GM13976 (cell line): Measurements from ENCODE around the gene RITA1.

Experiments used
- DNase-seq: peaks from one replicate; pipeline ENCODE4 v3.0.0; 2012; ENCODE audit warnings: low spot score
- CTCF ChIP-seq: IDR thresholded peaks from 2 replicates; pipeline ENCODE4 v1.5.1; 2012; ENCODE audit warnings: borderline replicate concordance, mild to moderate bottlenecking; ENCODE audit not compliant: insufficient read depth; ENCODE audit errors: extremely low read depth, missing control alignments, control extremely low read depth
- in situ Hi-C: fragments of 300-500 bp; cut with MboI; formaldehyde crosslinking; loops from one replicate; pipeline ENCODE4 v1.12.0; 2022; ENCODE audit warnings: low sequenced_read_pairs, mixed read lengths, inconsistent platforms; ENCODE audit not compliant: unreplicated experiment

The RITA1 gene

DNA sequence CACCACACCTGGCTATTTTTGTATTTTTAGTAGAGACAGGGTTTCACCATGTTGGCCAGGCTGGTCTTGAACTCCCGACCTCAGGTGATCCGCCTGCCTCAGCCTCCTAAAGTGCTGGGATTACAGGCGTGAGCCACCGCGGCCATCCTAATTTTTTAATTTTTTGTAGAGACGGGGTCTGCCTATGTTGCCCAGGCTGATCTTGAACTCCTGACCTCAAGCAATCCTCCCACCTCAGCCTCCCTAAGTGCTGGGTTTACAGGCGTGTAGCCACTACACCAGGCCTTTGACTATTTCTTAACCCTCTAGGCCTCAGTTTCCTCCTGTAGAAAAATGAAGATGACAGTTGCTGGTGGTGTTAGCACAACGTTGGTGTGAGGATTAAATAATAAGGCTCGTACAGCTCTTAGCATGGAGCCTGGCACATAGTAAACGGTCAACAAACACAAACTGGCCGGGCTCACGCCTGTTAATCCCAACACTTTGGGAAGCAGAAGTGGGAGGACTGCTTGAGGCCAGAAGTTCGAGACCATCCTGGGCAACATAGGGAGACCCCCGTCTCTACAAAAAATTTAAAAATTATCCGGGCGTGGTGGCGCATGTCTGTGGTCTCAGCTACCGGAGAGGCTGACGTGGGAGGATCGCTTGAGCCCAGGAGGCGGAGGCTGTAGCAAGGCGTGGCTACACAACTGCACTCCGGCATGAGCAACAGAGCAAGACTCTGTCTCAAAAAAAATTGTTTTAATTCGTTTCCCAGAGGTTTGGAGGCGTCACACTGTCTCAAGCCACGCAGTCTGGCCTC is 1.2 kb upstream of the RITA1 start:
- DNase-seq = no peak
- in situ Hi-C loops = loop anchor here (25.0 kb wide), 1 partner anchor 728 kb away; no protein-coding TSS in a partner anchor
- no peak for TF ChIP-seq CTCF

DNA sequence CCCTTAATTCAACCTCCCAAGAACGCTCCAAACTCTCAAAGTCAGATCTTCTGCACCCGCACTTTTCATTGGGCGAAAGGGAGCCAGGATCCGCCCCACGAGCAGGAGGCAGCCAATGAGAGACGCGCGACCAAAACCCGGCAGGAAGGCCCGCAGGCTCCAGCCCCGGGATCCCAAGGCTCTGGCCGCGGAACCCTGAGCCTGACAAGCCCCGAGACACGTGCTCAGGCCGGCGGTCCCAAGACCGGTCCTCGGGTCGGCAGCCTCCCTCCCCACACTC is 681 bp upstream of the RITA1 start:
- TF ChIP-seq CTCF = no peak
- DNase-seq = peak; percentile 92
- in situ Hi-C loops = loop anchor here (25.0 kb wide), 1 partner anchor 727 kb away; no protein-coding TSS in a partner anchor

GRCh38 chr12:113186033-113186365 is 478 bp downstream of the RITA1 start:
- no peak for DNase-seq
- TF ChIP-seq CTCF = no peak
- in situ Hi-C loops = loop anchor here (25.0 kb wide), 1 partner anchor 726 kb away; no protein-coding TSS in a partner anchor

- TF ChIP-seq CTCF = no peak
- DNase-seq = no peak
- in situ Hi-C loops = loop anchor here (25.0 kb wide), 1 partner anchor 726 kb away; no protein-coding TSS in a partner anchor
These were observed 1.3 kb downstream of the RITA1 start for GRCh38 chr12:113186666-113187325.

DNA sequence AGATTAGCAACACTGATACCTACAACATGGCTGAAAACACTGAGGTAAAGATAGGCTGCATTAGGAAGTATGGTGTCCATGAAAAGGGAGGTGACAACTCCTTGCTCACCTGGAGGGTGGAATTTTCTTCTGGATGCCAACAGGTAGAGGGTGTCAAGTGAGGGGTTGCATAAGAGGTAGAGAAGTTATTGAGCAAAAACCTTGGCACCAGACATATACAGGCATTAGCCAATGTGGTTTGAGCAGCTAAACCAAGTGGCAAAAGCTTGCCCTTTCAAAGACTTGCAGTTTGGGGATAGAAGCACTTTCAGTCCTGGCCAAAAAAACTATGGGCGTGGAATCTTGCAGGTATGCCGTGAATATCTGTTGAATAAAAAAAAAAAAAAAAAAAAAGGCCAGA is 3.8 kb downstream of the RITA1 start:
- DNase-seq = no peak
- in situ Hi-C loops = loop anchor here (25.0 kb wide), 1 partner anchor 723 kb away; no protein-coding TSS in a partner anchor
- no peak for TF ChIP-seq CTCF

- no peak for TF ChIP-seq CTCF
- in situ Hi-C loops = loop anchor here (10.0 to 25.0 kb wide), 2 partner anchors 234 to 722 kb away; partner anchors contain the start of gene SDSL
- DNase-seq = no peak
These were observed 5.2 kb downstream of the RITA1 start for GRCh38 chr12:113190761-113191160.
